GM19328 (cell line): ENCODE measurements around the gene ARHGAP10.

Source experiments
- ATAC-seq: cut with Tn5 transposase; IDR thresholded peaks from one replicate; pipeline ENCODE4 v1.9.1; 2021; ENCODE audit warnings: mild to moderate bottlenecking, moderate library complexity; ENCODE audit not compliant: unreplicated experiment

The ARHGAP10 gene

DNA sequence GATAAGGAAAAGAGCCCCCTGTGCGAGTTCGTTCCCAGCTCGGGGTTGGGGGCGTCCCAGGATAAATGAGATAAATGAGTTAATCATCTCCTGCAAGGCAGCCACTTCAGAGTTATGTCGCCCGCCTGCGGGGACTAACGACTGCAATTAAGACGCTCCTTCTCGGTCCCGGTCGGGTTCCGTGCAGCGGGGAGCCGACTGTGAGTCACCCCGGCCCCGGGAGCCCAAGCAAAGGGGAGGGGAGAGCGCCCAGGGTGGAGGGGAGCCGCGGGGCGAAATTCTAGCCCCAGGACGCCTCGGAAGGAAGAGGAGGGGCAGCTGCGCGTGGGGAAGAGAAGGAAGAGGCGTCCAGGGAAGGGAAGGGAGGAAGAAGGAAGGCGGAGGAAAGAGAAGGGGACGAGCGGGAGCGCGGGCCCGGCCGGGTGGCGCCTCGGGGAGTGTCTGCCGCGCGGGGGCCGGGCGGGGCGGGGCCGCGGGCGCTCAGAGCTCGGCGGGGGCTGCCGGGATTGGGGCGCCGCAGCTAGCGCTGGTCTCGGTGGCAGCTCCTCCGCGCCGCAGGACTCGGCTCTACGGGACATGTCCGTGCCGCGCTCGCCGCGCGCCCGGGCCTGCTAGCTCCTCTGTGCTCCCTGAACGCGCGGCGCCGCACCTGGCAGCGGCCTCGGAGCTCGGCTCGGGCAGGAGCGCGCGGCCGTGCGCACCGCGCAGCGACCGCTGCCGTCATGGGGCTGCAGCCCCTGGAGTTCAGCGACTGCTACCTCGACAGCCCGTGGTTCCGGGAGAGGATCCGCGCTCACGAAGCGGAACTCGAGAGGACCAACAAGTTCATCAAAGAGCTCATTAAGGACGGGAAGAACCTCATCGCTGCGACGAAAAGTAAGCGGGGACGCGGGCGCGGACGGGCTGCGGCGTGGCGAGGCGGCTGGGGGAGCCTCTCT is at the start of gene ARHGAP10:
ARHGAP10 (plus strand) TSS at position 509 of the 938 bp plus-strand sequence; CDS start at position 723, 214 bp downstream.
- peak; percentile 56 for ATAC-seq

DNA sequence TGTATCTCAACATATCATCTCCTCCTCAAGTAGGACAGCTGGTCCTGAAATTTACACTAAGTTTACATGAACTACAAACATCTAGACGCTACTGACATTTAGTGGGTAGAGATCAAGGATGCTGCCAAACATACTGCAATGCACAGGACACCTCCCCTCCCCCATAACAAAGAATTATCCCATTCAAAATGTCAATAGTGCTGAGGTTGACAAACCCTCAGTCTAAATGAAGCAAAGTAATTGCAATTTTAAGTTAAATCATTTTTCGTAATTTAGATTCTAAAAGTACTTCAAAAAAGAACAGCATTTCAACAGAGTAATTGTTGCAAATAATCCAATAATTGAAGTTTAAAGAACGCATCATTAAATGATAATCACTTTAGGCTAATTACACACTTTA is 49.1 kb upstream of the ARHGAP10 start:
- ATAC-seq, result no peak

DNA sequence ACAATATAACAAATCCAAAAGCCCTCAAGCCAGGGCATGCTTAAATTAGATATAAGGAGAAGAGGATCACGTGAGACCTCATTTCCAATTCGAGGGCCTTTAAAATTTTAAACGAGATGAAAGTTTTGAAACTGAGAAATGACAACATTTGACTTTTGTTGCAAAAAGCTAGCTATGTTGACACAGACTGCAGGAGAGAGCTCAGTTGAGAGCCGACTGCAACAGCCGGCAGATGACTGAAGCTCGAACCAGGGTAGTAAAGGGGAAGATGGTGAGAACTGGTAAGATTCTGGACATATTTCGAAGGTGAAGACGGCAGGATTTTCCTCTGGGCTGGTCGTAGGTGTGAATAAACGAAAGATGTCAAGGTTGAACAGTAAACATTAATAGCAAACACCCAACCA is 48.7 kb upstream of the ARHGAP10 start:
- no peak for ATAC-seq

DNA sequence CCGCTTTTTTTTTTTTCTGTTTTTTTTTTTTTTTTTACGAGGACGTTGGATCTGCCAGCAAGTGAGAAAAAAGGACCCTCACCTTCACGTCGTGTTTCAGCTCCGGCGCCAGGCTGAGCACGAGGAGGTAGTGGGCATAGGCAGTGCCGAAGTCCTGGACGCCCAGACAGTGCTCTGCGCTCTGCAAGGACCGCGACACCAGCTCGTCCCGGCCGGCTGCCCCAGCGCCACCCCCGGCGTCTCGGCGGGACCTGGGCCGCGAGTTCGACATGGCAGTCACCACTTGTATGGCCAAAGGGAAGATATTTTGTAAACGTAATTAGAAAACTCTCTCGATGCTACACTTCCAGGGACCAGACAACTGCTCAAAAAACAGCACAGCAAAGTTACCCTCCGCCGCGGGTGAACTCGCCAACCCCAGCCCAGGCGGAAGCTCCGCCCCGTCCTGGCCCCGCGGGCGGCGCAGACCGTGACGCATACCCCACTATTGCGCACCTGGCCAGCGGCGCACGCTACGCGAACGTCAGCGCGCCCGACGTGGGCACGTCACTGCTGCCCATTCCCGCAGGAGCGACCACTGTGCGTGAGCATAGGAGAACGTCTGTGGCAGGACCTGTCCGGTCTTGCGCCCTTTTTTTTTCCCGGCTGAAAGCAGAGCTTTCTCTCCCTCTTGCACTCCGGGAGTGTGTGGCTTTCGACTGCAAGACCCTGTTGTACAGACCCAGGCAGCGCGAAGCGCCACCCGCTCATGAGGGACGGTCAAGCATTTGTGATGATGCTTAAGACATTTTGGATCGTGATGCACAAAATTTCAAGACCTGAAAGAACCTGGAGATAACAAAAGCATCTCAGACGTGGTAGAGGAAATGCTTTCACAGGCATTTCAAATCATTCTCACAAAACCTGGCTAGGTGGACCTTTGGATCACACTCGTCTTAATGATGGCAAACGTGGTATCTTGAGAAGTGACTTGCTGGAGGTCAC is 47.9 kb upstream of the ARHGAP10 start, which contains the start of gene PRMT9:
PRMT9 (minus strand) TSS at position 447 of the 984 bp plus-strand sequence; CDS start at position 271, 176 bp downstream.
- peak; percentile 100 for ATAC-seq

GRCh38 chr4:147689067-147689466 is 42.8 kb upstream of the ARHGAP10 start:
- no peak for ATAC-seq

- no peak for ATAC-seq
These were observed 40.1 kb upstream of the ARHGAP10 start for GRCh38 chr4:147691820-147692219.

- ATAC-seq, result no peak
These were observed 38.7 kb upstream of the ARHGAP10 start for GRCh38 chr4:147693218-147693617.

DNA sequence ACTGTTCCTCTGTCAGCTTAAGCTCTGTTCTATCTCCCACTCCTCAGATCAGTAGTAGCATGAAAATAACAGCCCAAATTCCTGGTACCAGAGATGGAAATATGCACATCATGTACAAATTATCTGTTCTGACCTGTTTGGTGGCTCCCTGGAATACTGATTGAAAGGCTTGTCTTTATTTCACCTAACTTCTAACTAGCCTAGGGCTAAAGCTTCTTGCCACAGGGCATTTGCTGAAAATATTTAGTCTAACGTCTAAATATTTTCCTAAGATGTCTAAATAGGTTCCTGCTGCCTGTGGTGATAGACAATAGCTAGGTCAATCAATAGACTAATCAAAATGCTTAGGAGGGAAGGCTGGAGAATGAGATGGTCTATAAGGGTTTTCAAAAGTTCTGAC is 35.0 kb upstream of the ARHGAP10 start:
- no peak for ATAC-seq

GRCh38 chr4:147704846-147705245 is 27.0 kb upstream of the ARHGAP10 start:
- ATAC-seq, result no peak

DNA sequence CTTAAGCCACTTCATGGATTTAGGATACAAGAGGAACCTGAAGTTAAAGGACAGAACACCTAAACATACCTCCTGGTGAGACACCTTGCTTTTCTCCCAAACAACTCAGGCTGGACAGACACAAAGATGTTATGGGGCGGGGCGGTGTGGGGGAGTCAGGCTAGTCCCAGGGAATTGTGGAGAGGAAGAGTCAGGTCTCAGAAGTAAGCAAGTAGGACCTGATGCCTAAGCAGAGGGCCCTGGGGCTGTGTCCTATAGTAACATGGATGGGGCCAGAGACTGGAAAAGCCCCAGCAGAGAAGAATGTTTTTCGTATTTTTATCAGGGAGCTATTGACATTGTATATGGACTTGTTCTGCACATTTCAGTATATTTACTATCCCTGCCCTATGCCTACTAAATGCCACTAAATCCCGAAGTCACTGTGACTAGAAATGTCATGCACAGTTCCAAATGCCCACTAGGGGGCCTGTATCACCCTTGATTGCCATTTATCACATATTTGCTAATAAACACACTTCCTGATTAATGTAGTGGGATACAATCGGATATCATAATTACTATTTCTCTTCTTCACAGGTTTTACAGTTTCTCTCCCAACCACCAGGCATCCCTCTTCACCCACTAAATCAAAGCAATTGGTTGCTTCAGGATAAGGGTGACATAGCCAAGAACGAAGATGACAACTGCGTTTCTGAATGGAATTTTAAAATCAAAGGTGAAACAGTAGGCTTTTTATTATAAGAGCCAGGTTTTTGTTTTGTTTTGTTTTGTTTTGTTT is 23.8 kb upstream of the ARHGAP10 start:
- no peak for ATAC-seq

DNA sequence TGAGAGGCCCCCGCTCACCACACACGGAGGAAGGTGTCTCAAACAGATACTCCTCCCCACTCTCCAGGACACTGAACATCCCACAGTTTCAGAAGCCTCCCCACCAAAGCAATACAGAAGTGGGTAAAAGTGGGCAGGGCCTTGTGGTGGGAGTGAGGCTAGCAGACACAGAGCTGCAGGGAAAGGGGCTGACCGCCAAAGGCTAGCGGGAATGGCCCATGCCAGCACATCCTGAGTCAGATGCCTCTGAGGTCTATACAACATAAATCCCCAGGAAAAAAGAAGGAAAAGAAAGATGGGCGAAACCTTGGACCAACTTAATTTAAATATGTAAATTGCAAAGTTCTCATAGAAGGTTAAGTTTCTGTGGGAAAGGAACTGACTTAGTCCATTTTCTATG is 21.9 kb upstream of the ARHGAP10 start:
- no peak for ATAC-seq

DNA sequence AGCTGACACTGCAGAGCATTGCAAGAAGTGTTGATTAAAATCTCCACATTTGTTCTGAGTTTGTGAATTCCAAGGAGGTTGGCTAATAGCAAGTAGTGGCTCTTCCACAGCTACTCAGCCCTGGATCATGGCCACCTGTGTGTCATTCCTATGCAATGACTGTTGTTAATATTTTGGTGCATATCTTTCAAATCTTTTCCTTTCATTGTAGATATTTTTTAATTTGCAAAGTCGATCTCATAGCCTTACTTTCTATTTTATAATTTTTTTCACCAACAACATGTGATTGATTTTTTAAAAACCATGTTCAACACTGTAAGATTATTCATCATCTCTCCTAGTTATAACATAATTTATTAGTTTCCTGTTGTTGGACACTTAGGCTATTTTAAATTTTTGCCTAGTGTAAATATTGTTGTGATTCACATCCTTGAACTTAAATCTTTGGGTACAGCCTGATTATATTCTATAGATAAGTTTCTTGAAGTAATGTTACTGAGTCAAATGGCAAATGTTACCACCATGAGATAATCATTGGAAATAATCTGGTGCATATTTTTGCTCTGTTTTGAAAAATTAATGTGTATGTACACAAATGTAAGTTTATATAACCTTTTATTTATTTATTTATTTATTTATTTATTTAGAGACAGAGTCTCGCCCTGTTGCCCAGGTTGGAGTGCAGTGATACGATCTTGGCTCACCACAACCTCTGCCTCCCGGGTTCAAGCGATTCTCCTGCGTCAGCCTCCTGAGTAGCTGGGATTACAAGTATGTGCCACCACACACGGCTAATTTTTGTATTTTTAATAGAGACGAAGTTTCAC is 17.1 kb upstream of the ARHGAP10 start:
- no peak for ATAC-seq

DNA sequence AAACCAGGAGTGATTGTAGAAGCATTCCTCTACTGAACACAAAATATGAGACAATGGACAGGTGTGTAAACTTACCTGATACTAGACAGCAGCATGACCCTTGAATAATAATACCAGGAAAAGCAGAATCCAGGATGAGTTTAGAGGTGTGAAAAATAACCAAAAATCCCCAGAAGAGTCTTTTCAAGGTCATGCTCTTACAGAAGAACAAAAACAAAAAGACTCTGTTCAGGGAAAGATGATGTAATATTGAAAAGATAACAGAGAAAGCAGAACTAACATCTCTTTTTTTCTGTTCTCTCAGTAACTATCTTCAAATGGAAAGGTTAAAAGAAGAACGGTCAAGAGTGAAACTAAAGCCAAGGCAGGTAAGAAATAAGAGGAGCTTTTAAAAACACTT is 14.0 kb upstream of the ARHGAP10 start:
- no peak for ATAC-seq

- no peak for ATAC-seq
These were observed 8.6 kb upstream of the ARHGAP10 start for GRCh38 chr4:147723326-147723725.

DNA sequence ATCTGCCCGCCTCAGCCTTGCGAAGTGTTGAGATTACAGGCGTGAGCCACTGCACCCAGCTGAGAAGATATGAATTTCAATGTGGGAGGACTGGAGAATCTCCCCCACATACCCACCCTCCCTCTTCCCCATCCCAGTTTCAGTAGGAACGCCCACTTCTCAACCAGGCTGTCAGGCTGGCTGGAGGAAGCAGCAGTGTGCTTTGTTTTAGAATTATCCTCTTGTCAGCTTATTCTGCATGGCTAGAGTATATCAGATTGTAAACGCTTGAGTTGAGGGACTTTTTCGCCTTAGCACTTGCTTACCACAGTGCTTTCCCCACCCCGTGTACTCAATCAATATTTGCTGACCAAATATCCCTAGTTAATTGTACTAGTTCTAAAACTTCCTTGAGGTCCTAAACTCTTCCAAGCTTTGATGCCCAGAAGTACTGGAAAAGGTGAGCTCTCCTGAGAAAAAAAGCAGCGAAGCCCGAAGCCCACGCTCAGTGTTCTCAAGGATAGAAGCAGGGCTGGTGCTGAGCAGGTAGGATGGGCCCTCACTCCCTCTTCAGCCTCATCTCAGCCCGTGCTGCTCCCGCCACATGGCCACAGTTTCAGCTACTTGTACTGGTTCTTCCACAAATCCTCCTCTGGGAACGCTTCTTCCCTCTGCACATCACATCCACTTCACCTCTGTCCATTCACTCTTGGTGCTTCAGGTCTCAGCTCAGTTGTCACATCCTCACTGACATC is 7.3 kb upstream of the ARHGAP10 start:
- ATAC-seq, result no peak

GRCh38 chr4:147725673-147726072 is 6.2 kb upstream of the ARHGAP10 start:
- ATAC-seq, result no peak

DNA sequence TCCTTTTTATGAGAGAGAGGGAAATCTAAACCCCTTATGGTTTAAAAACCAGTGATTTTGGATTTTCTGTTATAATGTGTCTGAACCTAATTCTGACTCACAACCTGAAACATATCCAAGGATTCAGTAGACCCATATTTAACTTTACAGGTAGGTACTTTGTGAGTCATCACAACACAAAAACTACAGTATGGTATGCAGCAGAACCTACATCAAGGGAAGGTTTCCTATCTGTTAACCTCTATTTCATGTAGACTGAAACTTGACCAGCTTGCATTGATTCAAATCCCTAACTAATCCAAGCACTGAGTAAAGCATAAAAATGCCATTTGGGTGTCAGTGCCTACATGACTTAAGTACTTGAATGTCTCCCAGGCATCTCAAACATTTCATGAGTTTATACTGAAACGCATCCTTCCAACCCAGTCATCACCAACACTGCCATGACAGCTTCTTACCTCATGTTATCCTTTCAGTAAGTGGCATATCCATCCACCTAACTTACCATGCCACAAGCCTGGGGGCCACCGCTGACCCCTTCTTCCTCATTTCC is 4.3 kb upstream of the ARHGAP10 start:
- no peak for ATAC-seq

GRCh38 chr4:147730333-147730732 is 1.6 kb upstream of the ARHGAP10 start:
- no peak for ATAC-seq
